Gastrocnemius medialis (tissue), 4 donors: ENCODE data around the gene LPO. TPM values are rescaled to one million over a fixed set of nuclear protein-coding genes. Genes with fewer than 3 reads are reported as not detected.

ENCODE experiments used
- ATAC-seq, 2 donors: fragments of 150-250 bp; one replicate each; pipeline ENCODE4 v1.9.1; 2016
- DNase-seq, 2 donors: peaks; one replicate each; pipeline ENCODE4 v3.0.0-alpha.2; 2019
- H3K27ac ChIP-seq, 4 donors: fragments of 200-600 bp; sonication (generic); 1 replicate in 1 of 4; 2 replicates in 3 of 4; pipeline ENCODE4 v1.5.1; 2016 to 2018; ENCODE audit warnings: mild to moderate bottlenecking in 2 of 4, moderate library complexity in 1 of 4
- H3K27me3 ChIP-seq, 3 donors: fragments of 200-600 bp; sonication (generic) in 2 of 3; 1 replicate in 1 of 3; 2 replicates in 2 of 3; pipeline versions ENCODE4 v1.5.1 to v1.6.0; 2016 to 2019; ENCODE audit warnings: mild to moderate bottlenecking in 1 of 3, moderate library complexity in 1 of 3
- H3K36me3 ChIP-seq, 2 donors: fragments of 200-600 bp; sonication (generic) in 1 of 2; one replicate each; pipeline ENCODE4 v1.5.1; 2017 to 2018
- H3K4me1 ChIP-seq, 2 donors: fragments of 200-600 bp; sonication (generic) in 1 of 2; one replicate each; pipeline ENCODE4 v1.5.1; 2016 to 2017; ENCODE audit warnings: mild to moderate bottlenecking in 2 of 2
- H3K4me3 ChIP-seq, 4 donors: fragments of 200-600 bp; sonication (generic) in 3 of 4; 1 replicate in 1 of 4; 2 replicates in 3 of 4; pipeline ENCODE4 v1.5.1; 2016 to 2019; ENCODE audit warnings: mild to moderate bottlenecking in 2 of 4
- H3K9me3 ChIP-seq, 3 donors: fragments of 200-600 bp; sonication (generic) in 2 of 3; 1 replicate in 1 of 3; 2 replicates in 2 of 3; pipeline ENCODE4 v1.5.1; 2016 to 2019
- CTCF ChIP-seq, 5 experiments: fragments of 450-650 bp in 3 of 5; fragments of 200-600 bp in 2 of 5; sonication (generic) in 2 of 5; IDR thresholded peaks in 4 of 5; conservative IDR thresholded peaks in 1 of 5; 1 replicate in 4 of 5; 2 replicates in 1 of 5; pipeline ENCODE4 v1.5.1; 2016 to 2019; ENCODE audit warnings: antibody characterized with exemption in 5 of 5, mild to moderate bottlenecking in 3 of 5, moderate library complexity in 3 of 5
- POLR2A ChIP-seq, 2 donors: fragments of 450-650 bp; IDR thresholded peaks; one replicate each; pipeline ENCODE4 v1.6.1; 2017; ENCODE audit warnings: antibody characterized with exemption in 2 of 2, mild to moderate bottlenecking in 2 of 2, moderate library complexity in 2 of 2
- in situ Hi-C, 4 donors: fragments of 200-750 bp; cut with MboI; loops; one replicate each; pipeline versions ENCODE4 v1.15.0 to v1.8.0; 2017; ENCODE audit warnings: low sequenced_read_pairs in 4 of 4
- intact Hi-C: fragments of 100-400 bp; cut with DNase I; formaldehyde crosslinking; loops from one replicate; pipeline ENCODE4 v1.15.1; 2023; ENCODE audit warnings: low total_unique reads
- total RNA-seq, 4 donors: library from RNA; depleted of rRNA; stranded (reverse); fragments of >200 nt; gene quantifications; one replicate each; pipeline versions ENCODE4 v1.1.0 to v1.2.3, GENCODE V29; 2016

LPO gene
- total RNA-seq, 4 donors from 2014 or later: not detected

- H3K9me3 ChIP-seq: no peaks in the 10 kb centered on the region
- H3K27ac ChIP-seq: peak overlapping the region; percentile 75 to 86 (median 79)
- DNase-seq: no peak
- in situ Hi-C loops: no loop called here
- intact Hi-C loops: loop anchor here (2.0 to 5.0 kb wide), 2 partner anchors 133 to 137 kb away; partner anchors contain the start of genes DYNLL2 and SUPT4H1
- peaks cover 7 to 9% of the 10 kb centered on the region in 2 donors for H3K4me1 ChIP-seq
- no peaks in the 10 kb centered on the region for H3K27me3 ChIP-seq
- peaks cover 0 to 15% of the 10 kb centered on the region in 2 donors for H3K36me3 ChIP-seq
- peak overlapping the region; percentile 62 to 88 (median 78) for H3K4me3 ChIP-seq
- no peak for ATAC-seq
- TF ChIP-seq POLR2A (IDR thresholded peaks at IDR 0.05) (no peak), CTCF (IDR thresholded peaks at IDR 0.05 in 4 of 5, conservative IDR thresholded peaks at IDR 0.05 in 1 of 5) (no peak)
Observed at GRCh38 chr17:58219789-58220183, 18.6 kb upstream of the LPO start.

- Histone ChIP-seq H3K4me1 (peaks cover 6 to 7% of the 10 kb centered on the region in 2 donors), H3K9me3 (no peaks in the 10 kb centered on the region), H3K27me3 (peaks cover 0 to 3% (median 0%) of the 10 kb centered on the region in 3 donors), H3K4me3 (no peak overlapping the region), H3K27ac (no peak overlapping the region), H3K36me3 (no peaks in the 10 kb centered on the region)
- ATAC-seq: no peak
- in situ Hi-C loops (no loop called here), intact Hi-C loops (no loop called here)
- no peak for DNase-seq
- TF ChIP-seq POLR2A (IDR thresholded peaks at IDR 0.05) (no peak), CTCF (IDR thresholded peaks at IDR 0.05 in 4 of 5, conservative IDR thresholded peaks at IDR 0.05 in 1 of 5) (no peak)
Observed at GRCh38 chr17:58224315-58224714, 14.1 kb upstream of the LPO start.

GRCh38 chr17:58227733-58228132, 10.7 kb upstream of the LPO start:
- Histone ChIP-seq H3K4me1 (no peaks in the 10 kb centered on the region), H3K36me3 (no peaks in the 10 kb centered on the region), H3K9me3 (no peaks in the 10 kb centered on the region), H3K27ac (no peak overlapping the region), H3K4me3 (no peak overlapping the region), H3K27me3 (peaks cover 0 to 4% (median 0%) of the 10 kb centered on the region in 3 donors)
- intact Hi-C loops (no loop called here), in situ Hi-C loops (no loop called here)
- no peak for DNase-seq
- TF ChIP-seq POLR2A (IDR thresholded peaks at IDR 0.05) (no peak), CTCF (IDR thresholded peaks at IDR 0.05 in 4 of 5, conservative IDR thresholded peaks at IDR 0.05 in 1 of 5) (no peak)
- no peak for ATAC-seq

GRCh38 chr17:58228679-58229078, 9.7 kb upstream of the LPO start:
- DNase-seq (no peak), ATAC-seq (no peak)
- in situ Hi-C loops: no loop called here
- TF ChIP-seq POLR2A (IDR thresholded peaks at IDR 0.05) (no peak), CTCF (IDR thresholded peaks at IDR 0.05 in 4 of 5, conservative IDR thresholded peaks at IDR 0.05 in 1 of 5) (no peak)
- intact Hi-C loops: no loop called here
- H3K4me1 ChIP-seq: no peaks in the 10 kb centered on the region
- H3K4me3 ChIP-seq: no peak overlapping the region
- H3K9me3 ChIP-seq: no peaks in the 10 kb centered on the region
- no peaks in the 10 kb centered on the region for H3K36me3 ChIP-seq
- peaks cover 0 to 6% (median 0%) of the 10 kb centered on the region in 3 donors for H3K27me3 ChIP-seq
- no peak overlapping the region for H3K27ac ChIP-seq

GRCh38 chr17:58229384-58229783, 9.0 kb upstream of the LPO start:
- intact Hi-C loops (no loop called here), in situ Hi-C loops (no loop called here)
- H3K27me3 ChIP-seq: peaks cover 0 to 7% (median 0%) of the 10 kb centered on the region in 3 donors
- H3K27ac ChIP-seq: no peak overlapping the region
- TF ChIP-seq CTCF (IDR thresholded peaks at IDR 0.05 in 4 of 5, conservative IDR thresholded peaks at IDR 0.05 in 1 of 5) (no peak), POLR2A (IDR thresholded peaks at IDR 0.05) (no peak)
- ATAC-seq (no peak), DNase-seq (no peak)
- no peak overlapping the region for H3K4me3 ChIP-seq
- no peaks in the 10 kb centered on the region for H3K36me3 ChIP-seq
- H3K9me3 ChIP-seq: no peaks in the 10 kb centered on the region
- no peaks in the 10 kb centered on the region for H3K4me1 ChIP-seq
